ENCODE results near the gene ABCA4. TPM values are rescaled to one million over a fixed set of nuclear protein-coding genes. Genes with fewer than 3 reads are reported as not detected.

Gene ABCA4
- total and polyA plus RNA-seq, 7 donors = 0.14 to 1.1 (median 0.16) TPM; not detected in 2

DNA sequence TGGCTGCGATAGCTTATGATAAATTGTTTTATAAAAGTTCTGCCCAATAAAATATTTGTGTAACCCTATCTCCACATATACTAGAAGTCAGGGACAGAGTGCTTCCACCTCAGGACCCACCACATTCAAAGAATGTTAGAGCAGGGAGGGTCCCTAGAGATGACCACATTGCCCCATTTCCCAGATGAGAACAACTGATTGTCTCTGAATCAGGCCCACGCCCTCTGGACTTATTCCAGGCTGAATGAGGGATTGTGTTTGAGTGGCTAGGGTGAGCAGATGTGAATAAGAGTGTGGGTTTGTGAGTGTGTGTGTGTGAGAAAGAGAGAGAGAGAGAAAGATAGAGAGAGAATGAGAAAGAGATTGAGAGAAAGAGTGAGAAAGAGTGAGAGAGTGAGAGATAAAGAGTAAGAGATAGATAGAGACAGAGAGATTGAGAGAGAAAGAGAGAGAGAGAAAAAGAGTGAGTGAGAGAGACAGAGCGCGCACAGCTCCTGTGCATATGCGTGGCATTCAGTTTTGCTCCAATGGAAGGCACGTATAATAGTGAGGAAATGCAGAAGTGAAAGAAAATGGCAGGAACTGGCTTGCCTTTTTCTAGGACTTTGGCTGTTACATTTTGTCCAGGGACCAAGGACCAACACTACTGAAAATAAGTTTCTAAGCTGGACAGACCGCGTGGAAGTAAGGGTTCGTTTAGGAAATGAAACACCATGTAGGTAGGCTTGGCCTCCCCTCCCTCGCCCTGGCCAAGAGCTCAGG lies 94.1 kb downstream of the ABCA4 start:
- Histone ChIP-seq H3K27me3 (no peaks in the 10 kb centered on the region), H3K4me1 (peaks cover 0 to 10% (median 4%) of the 10 kb centered on the region in 4 donors), H3K36me3 (no peaks in the 10 kb centered on the region), H3K9me3 (no peaks in the 10 kb centered on the region), H3K4me3 (no peak overlapping the region), H3K27ac (no peak overlapping the region)
- TF ChIP-seq, protein P1, sequence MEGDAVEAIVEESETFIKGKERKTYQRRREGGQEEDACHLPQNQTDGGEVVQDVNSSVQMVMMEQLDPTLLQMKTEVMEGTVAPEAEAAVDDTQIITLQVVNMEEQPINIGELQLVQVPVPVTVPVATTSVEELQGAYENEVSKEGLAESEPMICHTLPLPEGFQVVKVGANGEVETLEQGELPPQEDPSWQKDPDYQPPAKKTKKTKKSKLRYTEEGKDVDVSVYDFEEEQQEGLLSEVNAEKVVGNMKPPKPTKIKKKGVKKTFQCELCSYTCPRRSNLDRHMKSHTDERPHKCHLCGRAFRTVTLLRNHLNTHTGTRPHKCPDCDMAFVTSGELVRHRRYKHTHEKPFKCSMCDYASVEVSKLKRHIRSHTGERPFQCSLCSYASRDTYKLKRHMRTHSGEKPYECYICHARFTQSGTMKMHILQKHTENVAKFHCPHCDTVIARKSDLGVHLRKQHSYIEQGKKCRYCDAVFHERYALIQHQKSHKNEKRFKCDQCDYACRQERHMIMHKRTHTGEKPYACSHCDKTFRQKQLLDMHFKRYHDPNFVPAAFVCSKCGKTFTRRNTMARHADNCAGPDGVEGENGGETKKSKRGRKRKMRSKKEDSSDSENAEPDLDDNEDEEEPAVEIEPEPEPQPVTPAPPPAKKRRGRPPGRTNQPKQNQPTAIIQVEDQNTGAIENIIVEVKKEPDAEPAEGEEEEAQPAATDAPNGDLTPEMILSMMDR (IDR thresholded peaks at IDR 0.05) = no peak
- TF ChIP-seq POLR2AphosphoS5 (IDR thresholded peaks at IDR 0.05) = no peak
- TF ChIP-seq POLR2A (IDR thresholded peaks at IDR 0.05) = no peak
- no peak for TF ChIP-seq EP300 (IDR thresholded peaks at IDR 0.05)
- intact Hi-C loops (cut with DNase I) = loop anchor here (5.0 to 10.0 kb wide), 2 partner anchors 311 to 438 kb away; no protein-coding TSS in a partner anchor
- no peak for DNase-seq
- 89 to 91% methylated on average over 10 of the region's 10 CpGs for WGBS, 2 donors

DNA sequence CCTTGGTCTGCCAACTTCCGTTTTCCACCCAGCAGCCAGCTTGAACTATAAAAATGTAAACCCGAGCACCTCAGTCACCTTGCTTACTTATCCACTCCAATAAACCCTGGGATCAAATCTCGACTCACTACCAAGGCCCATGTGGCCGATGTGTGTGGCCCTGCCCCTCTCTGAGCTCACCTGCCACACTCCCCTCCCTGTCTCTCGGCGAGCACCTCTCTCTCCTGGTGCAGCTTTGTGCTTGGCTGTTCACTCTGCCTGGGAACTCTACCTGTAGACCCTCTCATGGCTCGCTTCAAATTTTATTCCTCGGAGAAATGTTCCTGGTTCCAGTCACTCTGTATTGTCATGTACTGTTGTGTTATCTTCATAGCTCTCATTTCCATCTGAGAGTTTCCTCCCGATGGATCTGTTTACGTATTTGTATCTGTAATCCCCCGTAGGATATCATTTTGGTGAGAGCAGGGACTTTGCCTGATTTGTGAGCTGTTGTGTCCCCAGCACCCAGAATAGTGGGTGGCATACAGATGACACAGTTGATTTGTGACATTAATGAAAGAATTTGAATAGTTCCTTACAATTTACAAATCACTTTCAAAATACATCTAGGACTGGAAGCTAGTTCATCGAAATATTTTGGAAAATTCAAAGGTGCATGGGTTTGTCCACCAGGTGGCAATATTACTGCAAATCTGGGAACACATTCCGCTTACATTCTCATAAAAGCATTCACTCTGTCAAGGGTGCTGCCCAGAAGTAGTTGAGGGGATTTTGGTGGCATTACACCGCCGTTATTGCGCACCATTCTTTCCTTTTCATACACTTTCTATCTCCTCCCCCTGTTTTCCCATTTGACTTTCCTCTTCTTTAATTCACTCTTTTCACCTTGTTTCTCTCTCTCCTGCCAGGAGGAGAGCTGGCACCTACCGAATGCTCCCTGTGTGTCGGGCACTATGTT lies 95.3 kb downstream of the ABCA4 start:
- no peak for TF ChIP-seq POLR2A (IDR thresholded peaks at IDR 0.05)
- TF ChIP-seq POLR2AphosphoS5 (IDR thresholded peaks at IDR 0.05) = no peak
- no peak for TF ChIP-seq EP300 (IDR thresholded peaks at IDR 0.05)
- TF ChIP-seq, protein P1 (IDR thresholded peaks at IDR 0.05) = peak; percentile 62 to 73 (median 68)
- intact Hi-C loops (cut with DNase I) = loop anchor here (5.0 to 10.0 kb wide), 2 partner anchors 312 to 439 kb away; no protein-coding TSS in a partner anchor
- WGBS, 2 donors = 38 to 61% methylated on average over 18 of the region's 18 CpGs
- H3K4me3 ChIP-seq = no peak overlapping the region
- H3K4me1 ChIP-seq = peaks cover 0 to 17% (median 9%) of the 10 kb centered on the region in 4 donors
- DNase-seq = no peak
- H3K27me3 ChIP-seq = no peaks in the 10 kb centered on the region
- no peaks in the 10 kb centered on the region for H3K36me3 ChIP-seq
- H3K9me3 ChIP-seq = no peaks in the 10 kb centered on the region
- no peak overlapping the region for H3K27ac ChIP-seq

DNA sequence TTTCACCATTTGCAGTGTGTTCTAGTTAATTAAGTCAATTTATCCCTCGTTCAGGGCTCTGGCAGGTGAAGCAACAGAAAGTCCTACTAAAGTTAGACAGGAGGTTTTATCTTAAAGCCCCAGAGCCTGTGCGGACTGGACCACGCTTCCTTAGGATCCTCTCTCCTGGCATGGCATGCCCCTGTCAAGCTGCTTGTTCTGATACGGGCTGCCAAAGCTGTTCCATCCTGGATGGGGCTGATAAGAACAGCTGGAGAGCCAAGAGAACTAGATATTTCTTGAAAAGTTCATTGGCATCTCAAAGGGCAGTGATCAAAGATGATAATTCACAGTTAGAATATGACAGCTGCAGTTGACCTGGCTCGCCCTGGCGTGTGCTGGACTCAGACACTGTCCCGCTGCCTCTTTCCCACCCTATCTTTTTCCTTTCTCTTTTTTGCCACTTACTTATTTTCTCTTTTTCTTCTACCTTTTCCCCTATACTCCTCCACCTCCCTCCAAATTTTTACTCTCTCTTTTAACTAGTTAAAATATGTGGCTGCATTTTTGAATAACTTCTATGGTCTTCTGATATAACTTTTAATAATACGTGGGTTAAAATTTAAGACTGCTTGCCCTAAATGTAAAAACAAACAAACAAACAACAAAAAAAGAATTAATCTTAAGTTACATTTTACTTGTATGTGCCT lies 96.7 kb downstream of the ABCA4 start:
- Histone ChIP-seq H3K9me3 (no peaks in the 10 kb centered on the region), H3K36me3 (no peaks in the 10 kb centered on the region), H3K27ac (no peak overlapping the region), H3K4me1 (peaks cover 0 to 23% (median 15%) of the 10 kb centered on the region in 4 donors), H3K27me3 (no peaks in the 10 kb centered on the region), H3K4me3 (no peak overlapping the region)
- intact Hi-C loops (cut with DNase I) = loop anchor here (10.0 kb wide), 1 partner anchor 441 kb away; no protein-coding TSS in a partner anchor
- TF ChIP-seq EP300 (IDR thresholded peaks at IDR 0.05) (no peak), POLR2A (IDR thresholded peaks at IDR 0.05) (no peak), POLR2AphosphoS5 (IDR thresholded peaks at IDR 0.05) (no peak)
- TF ChIP-seq, protein P1 (IDR thresholded peaks at IDR 0.05) = no peak
- DNase-seq = no peak
- 88 to 90% methylated on average over 8 of the region's 8 CpGs for WGBS, 2 donors

DNA sequence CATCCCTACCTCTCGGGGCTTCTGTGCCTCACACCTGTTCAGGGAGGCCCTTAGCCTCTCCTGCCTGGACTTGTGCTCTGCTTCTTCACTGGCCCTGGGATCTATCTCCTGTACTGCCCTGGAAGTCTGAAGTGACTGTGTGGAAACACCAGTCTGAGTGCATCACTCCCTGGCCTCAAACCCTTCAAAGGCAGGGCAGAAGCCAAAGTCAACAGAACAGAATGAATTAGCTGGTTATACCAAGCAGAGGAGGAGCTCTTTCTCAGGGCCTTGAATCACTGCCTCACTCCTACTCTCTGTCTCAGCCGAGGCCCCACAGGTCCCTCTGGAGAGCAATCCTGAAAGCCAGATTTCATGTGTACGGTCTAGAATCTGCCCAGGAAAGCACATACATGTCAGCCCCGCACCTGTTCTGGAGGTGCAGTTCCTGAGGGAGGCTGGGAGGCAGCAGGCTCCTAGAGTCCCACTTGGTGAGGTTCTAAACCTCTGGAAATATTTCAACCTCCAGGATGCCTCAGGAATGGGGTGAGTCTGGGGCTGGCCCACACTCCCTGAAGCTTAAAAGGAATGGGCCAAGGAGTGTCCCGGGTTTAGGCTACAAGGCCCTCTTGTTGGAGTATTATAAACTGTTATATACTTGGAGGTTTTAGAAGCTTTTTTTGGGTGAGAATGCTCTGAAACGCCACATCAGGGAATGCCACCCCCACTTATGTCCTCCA lies 98.3 kb downstream of the ABCA4 start:
- Histone ChIP-seq H3K36me3 (no peaks in the 10 kb centered on the region), H3K9me3 (no peaks in the 10 kb centered on the region), H3K4me1 (peaks cover 0 to 23% (median 15%) of the 10 kb centered on the region in 4 donors), H3K4me3 (no peak overlapping the region), H3K27me3 (no peaks in the 10 kb centered on the region), H3K27ac (no peak overlapping the region)
- TF ChIP-seq, protein P1 (IDR thresholded peaks at IDR 0.05) = no peak
- no peak for TF ChIP-seq EP300 (IDR thresholded peaks at IDR 0.05)
- TF ChIP-seq POLR2A (IDR thresholded peaks at IDR 0.05) = no peak
- TF ChIP-seq POLR2AphosphoS5 (IDR thresholded peaks at IDR 0.05) = no peak
- WGBS, 2 donors = 79 to 86% methylated on average over 6 of the region's 6 CpGs
- no peak for DNase-seq
- intact Hi-C loops (cut with DNase I) = loop anchor here (10.0 kb wide), 1 partner anchor 442 kb away; no protein-coding TSS in a partner anchor
